Measurements from ENCODE around the gene ELL3. TPM values are rescaled to one million over a fixed set of nuclear protein-coding genes. Genes with fewer than 3 reads are reported as not detected.

The ELL3 gene
- total RNA-seq, 2 experiments from 2014 or later, result 0.23 to 0.46 TPM

- ChIA-PET CTCF (no interaction called here), POLR2A (interaction anchor here (0.7 kb wide), 1 partner anchor 65 kb away, joined by 4 read pairs; no protein-coding TSS in a partner anchor)
These were observed 17.7 kb upstream of the ELL3 start for GRCh38 chr15:43794269-43795037.

GRCh38 chr15:43793647-43794046 lies 16.9 kb upstream of the ELL3 start:
- ChIA-PET POLR2A (interaction anchor here (1.0 to 1.1 kb wide), 3 partner anchors 31 to 44 kb away, joined by 4 to 5 read pairs (median 4); partner anchors contain the start of gene MFAP1), CTCF (interaction anchor here (0.5 kb wide), 1 partner anchor 17 kb away, joined by 3 read pairs; no protein-coding TSS in a partner anchor)

GRCh38 chr15:43792761-43793476 lies 16.2 kb upstream of the ELL3 start:
- ChIA-PET POLR2A (interaction anchor here (1.0 to 1.1 kb wide), 3 partner anchors 32 to 43 kb away, joined by 4 to 5 read pairs (median 4); partner anchors contain the start of gene MFAP1), CTCF (interaction anchor here (0.5 to 1.1 kb wide), 2 partner anchors 17 kb away, joined by 3 read pairs; no protein-coding TSS in a partner anchor)

- CTCF ChIA-PET, result interaction anchor here (1.0 to 1.1 kb wide), 2 partner anchors 8 to 18 kb away, joined by 3 read pairs; partner anchors contain the start of genes HYPK and SERINC4
- POLR2A ChIA-PET, result interaction anchor here (0.6 to 1.3 kb wide), 7 partner anchors 8 to 42 kb away, joined by 3 to 7 read pairs (median 4); partner anchors contain the start of genes ELL3, HYPK, MFAP1 and SERINC4
These were observed 15.4 kb upstream of the ELL3 start, which contains the start of gene SERF2 for GRCh38 chr15:43791993-43792760. SERF2 (plus strand) TSS chr15:43792320; CDS start chr15:43792377, 57 bp downstream.

- POLR2A ChIA-PET, result interaction anchor here (0.6 kb wide), 1 partner anchor 41 kb away, joined by 6 read pairs; no protein-coding TSS in a partner anchor
- CTCF ChIA-PET, result interaction anchor here (0.6 to 2.6 kb wide), 3 partner anchors 11 to 19 kb away, joined by 4 to 11 read pairs (median 8); partner anchors contain the start of gene ELL3
These were observed 12.6 kb upstream of the ELL3 start for GRCh38 chr15:43789409-43789808.

GRCh38 chr15:43779016-43779415 lies 2.2 kb upstream of the ELL3 start:
- CTCF ChIA-PET, result interaction anchor here (0.6 kb wide), 1 partner anchor 10 kb away, joined by 4 read pairs; no protein-coding TSS in a partner anchor
- POLR2A ChIA-PET, result interaction anchor here (0.6 to 0.7 kb wide), 2 partner anchors 10 to 19 kb away, joined by 5 to 18 read pairs; no protein-coding TSS in a partner anchor

- ChIA-PET POLR2A (interaction anchor here (0.6 to 1.2 kb wide), 5 partner anchors 14 to 53 kb away, joined by 3 to 5 read pairs (median 4); partner anchors contain the start of gene PDIA3), CTCF (interaction anchor here (0.7 to 2.8 kb wide), 6 partner anchors 8 to 50 kb away, joined by 3 to 11 read pairs (median 4); partner anchors contain the start of gene MFAP1)
These were observed 625 bp upstream of the ELL3 start for GRCh38 chr15:43777267-43777914.

GRCh38 chr15:43776101-43776717 lies 557 bp downstream of the ELL3 start:
- CTCF ChIA-PET, result interaction anchor here (0.5 to 2.8 kb wide), 6 partner anchors 13 to 75 kb away, joined by 3 to 11 read pairs (median 4); partner anchors contain the start of gene MFAP1
- POLR2A ChIA-PET, result interaction anchor here (0.5 to 1.2 kb wide), 9 partner anchors 15 to 54 kb away, joined by 3 to 5 read pairs (median 4); partner anchors contain the start of genes HYPK, PDIA3 and SERINC4

GRCh38 chr15:43775411-43775965 lies 1.3 kb downstream of the ELL3 start:
- POLR2A ChIA-PET, result interaction anchor here (0.6 kb wide), 2 partner anchors 8 to 55 kb away, joined by 4 read pairs; no protein-coding TSS in a partner anchor
- CTCF ChIA-PET, result interaction anchor here (0.6 to 2.8 kb wide), 3 partner anchors 13 to 74 kb away, joined by 3 to 11 read pairs (median 4); no protein-coding TSS in a partner anchor

- ChIA-PET POLR2A (no interaction called here), CTCF (no interaction called here)
These were observed 2.7 kb downstream of the ELL3 start for GRCh38 chr15:43774062-43774461.

GRCh38 chr15:43772624-43773023 lies 4.1 kb downstream of the ELL3 start:
- POLR2A ChIA-PET, result no interaction called here

GRCh38 chr15:43771816-43772215 lies 5.0 kb downstream of the ELL3 start:
- POLR2A ChIA-PET, result no interaction called here

More at GRCh38 chr15:43772624-43773023, 4.1 kb downstream of the ELL3 start:
- CTCF ChIA-PET, result no interaction called here

GRCh38 chr15:43769584-43770228 lies 7.1 kb downstream of the ELL3 start:
- ChIA-PET CTCF (interaction anchor here (0.5 to 1.3 kb wide), 6 partner anchors 12 to 99 kb away, joined by 3 to 8 read pairs (median 3); no protein-coding TSS in a partner anchor), POLR2A (interaction anchor here (0.6 kb wide), 1 partner anchor 46 kb away, joined by 4 read pairs; no protein-coding TSS in a partner anchor)

More at GRCh38 chr15:43771816-43772215, 5.0 kb downstream of the ELL3 start:
- CTCF ChIA-PET, result no interaction called here

GRCh38 chr15:43763819-43764446 lies 12.8 kb downstream of the ELL3 start:
- ChIA-PET CTCF (no interaction called here), POLR2A (no interaction called here)

- ChIA-PET CTCF (no interaction called here), POLR2A (no interaction called here)
These were observed 13.9 kb downstream of the ELL3 start for GRCh38 chr15:43762824-43763223.

- ChIA-PET CTCF (no interaction called here), POLR2A (no interaction called here)
These were observed 24.9 kb downstream of the ELL3 start for GRCh38 chr15:43751885-43752284.
